ENCODE results near the gene APOA1.

Gene APOA1

GRCh38 chr11:116791002-116791812 lies 46.2 kb downstream of the APOA1 start:
- peaks cover 0 to 6% of the 10 kb centered on the region in 2 donors for H3K27me3 Mint-ChIP-seq
- peaks cover 28 to 30% of the 10 kb centered on the region in 2 donors for H3K4me1 Mint-ChIP-seq (ENCODE audit: low read depth in 2 of 2)
- peak; percentile 50 for ATAC-seq (replicated peaks)
- peak overlapping the region; percentile 8 to 39 for H3K4me3 Mint-ChIP-seq
- peaks cover 28% of the 10 kb centered on the region for H3K36me3 Mint-ChIP-seq (ENCODE audit: insufficient read depth)
- no peaks in the 10 kb centered on the region for H3K9me3 Mint-ChIP-seq
- H3K27ac Mint-ChIP-seq: no peak overlapping the region
- peak; percentile 75 to 79 (median 76) for DNase-seq

GRCh38 chr11:116790167-116791001 lies 47.0 kb downstream of the APOA1 start:
- Mint-ChIP-seq H3K27me3 (peaks cover 0 to 6% of the 10 kb centered on the region in 2 donors), H3K27ac (no peak overlapping the region), H3K4me3 (peak overlapping the region; percentile 8 to 39), H3K9me3 (no peaks in the 10 kb centered on the region), H3K4me1 (ENCODE audit: low read depth in 2 of 2) (peaks cover 30 to 31% of the 10 kb centered on the region in 2 donors), H3K36me3 (ENCODE audit: insufficient read depth) (peaks cover 32% of the 10 kb centered on the region)
- ATAC-seq (replicated peaks): no peak
- DNase-seq: no peak

DNA sequence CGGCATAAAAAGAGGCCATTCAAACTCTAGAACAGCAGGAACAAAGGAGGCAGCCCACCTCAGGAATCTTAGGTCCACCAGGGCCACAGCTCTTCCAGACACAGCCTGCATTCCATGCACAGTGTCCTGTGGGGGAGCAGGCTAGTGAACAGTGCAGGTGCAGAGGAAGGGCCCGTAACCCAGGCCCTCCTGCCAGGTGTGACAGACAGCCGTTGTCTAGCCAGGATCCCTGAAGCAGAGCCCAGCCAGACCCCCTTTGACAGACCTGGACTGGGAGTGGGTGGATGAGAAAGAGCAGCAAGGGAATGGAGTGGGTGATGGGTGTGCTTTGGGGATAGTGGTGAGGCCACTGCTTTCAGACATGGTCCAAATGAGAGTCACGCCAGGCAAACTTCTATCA lies 48.4 kb downstream of the APOA1 start:
- Mint-ChIP-seq H3K4me3 (peak overlapping the region; percentile 95 to 97), H3K36me3 (ENCODE audit: insufficient read depth) (peaks cover 46% of the 10 kb centered on the region), H3K27ac (peak overlapping the region in 1 of 2 donors; percentile 99)

DNA sequence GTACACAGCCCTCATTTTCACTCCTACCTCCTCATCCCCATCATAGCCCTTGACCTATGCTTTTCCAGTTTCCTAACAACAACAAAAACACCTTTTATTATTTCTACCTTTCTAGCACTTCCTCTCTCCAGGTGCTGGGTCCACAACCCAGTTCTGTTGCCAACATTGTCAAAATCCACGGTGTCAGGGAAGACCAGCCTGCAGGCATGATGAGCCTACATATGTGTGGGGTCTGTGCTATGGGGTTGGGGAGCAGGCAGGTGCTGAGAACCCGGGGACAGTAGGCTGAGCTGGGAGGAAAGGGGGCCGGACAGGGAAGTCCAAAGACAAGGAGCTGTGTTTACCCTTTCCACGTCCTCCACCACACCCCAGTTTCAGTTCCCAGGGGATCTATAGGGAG lies 48.9 kb downstream of the APOA1 start:
- Mint-ChIP-seq H3K4me1 (ENCODE audit: low read depth in 2 of 2) (peaks cover 30 to 35% of the 10 kb centered on the region in 2 donors), H3K36me3 (ENCODE audit: insufficient read depth) (peaks cover 49% of the 10 kb centered on the region), H3K4me3 (peak overlapping the region; percentile 95 to 97), H3K27me3 (peaks cover 0 to 6% of the 10 kb centered on the region in 2 donors), H3K9me3 (no peaks in the 10 kb centered on the region), H3K27ac (peak overlapping the region; percentile 99)
- ATAC-seq (replicated peaks) (no peak), DNase-seq (no peak)

More for the DNA sequence above, 48.4 kb downstream of the APOA1 start:
- DNase-seq: no peak
- ATAC-seq (replicated peaks): no peak
- Mint-ChIP-seq H3K4me1 (ENCODE audit: low read depth in 2 of 2) (peaks cover 30 to 35% of the 10 kb centered on the region in 2 donors), H3K27me3 (peaks cover 0 to 6% of the 10 kb centered on the region in 2 donors), H3K9me3 (no peaks in the 10 kb centered on the region)

- ATAC-seq (replicated peaks): peak; percentile 91
- no peaks in the 10 kb centered on the region for H3K9me3 Mint-ChIP-seq
- H3K27me3 Mint-ChIP-seq: peaks cover 0 to 6% of the 10 kb centered on the region in 2 donors
- H3K4me1 Mint-ChIP-seq (ENCODE audit: low read depth in 2 of 2): peaks cover 36 to 40% of the 10 kb centered on the region in 2 donors
- H3K4me3 Mint-ChIP-seq: peak within 1 kb of the TSS; percentile 95 to 97
- peaks cover 55% of the 10 kb centered on the region for H3K36me3 Mint-ChIP-seq (ENCODE audit: insufficient read depth)
- peak within 1 kb of the TSS; percentile 99 for H3K27ac Mint-ChIP-seq
- DNase-seq: peak; percentile 81 to 87 (median 82)
Observed at GRCh38 chr11:116787786-116788486, 49.5 kb downstream of the APOA1 start, which contains the start of gene ZPR1. TSS of gene ZPR1 (minus strand) at chr11:116788023. CDS start at chr11:116787990, 33 bp downstream.

DNA sequence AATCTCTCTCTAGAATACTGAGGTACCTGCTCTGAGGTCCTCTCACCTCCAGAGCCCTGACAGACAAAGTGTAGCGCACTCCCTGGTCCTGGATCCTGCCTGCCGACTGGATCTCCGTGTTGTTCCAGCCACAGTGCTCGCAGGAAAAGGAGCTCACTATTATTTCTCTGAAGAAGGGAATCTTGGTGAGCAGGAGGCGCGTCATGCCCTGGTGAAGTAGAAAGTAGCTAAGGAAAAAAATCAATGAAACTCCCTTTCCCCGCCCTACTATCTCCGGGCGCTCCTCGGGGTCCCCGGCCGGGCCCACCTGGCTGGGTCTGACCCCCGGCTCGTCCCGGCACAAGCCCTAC lies 50.0 kb downstream of the APOA1 start:
- H3K27ac Mint-ChIP-seq: peak overlapping the region; percentile 99
- H3K9me3 Mint-ChIP-seq: no peaks in the 10 kb centered on the region
- ATAC-seq (replicated peaks): no peak
- H3K4me3 Mint-ChIP-seq: peak overlapping the region; percentile 95 to 97
- no peak for DNase-seq
- peaks cover 41 to 44% of the 10 kb centered on the region in 2 donors for H3K4me1 Mint-ChIP-seq (ENCODE audit: low read depth in 2 of 2)
- H3K27me3 Mint-ChIP-seq: peaks cover 0 to 6% of the 10 kb centered on the region in 2 donors
- peaks cover 60% of the 10 kb centered on the region for H3K36me3 Mint-ChIP-seq (ENCODE audit: insufficient read depth)

DNA sequence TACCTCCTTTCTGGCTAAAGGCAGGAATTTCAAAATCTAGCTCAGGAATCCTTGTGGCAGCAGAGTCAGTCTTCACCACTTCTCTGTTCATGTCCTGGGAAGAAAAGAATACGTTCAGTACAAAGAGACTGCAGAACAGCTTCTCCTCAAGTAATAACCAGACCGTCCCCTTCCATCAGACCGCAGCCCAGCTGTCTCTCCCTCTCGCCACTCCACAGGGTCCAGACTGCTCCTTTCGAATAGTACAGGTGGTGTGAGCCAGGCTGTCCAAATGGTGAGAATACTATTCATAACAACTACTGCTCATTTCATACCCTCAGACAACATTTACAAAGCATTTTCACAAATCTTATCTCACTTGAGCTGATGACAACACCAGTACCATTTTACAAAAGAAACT lies 50.5 kb downstream of the APOA1 start:
- no peak for ATAC-seq (replicated peaks)
- Mint-ChIP-seq H3K4me3 (peak overlapping the region; percentile 95 to 97), H3K27me3 (peaks cover 0 to 6% of the 10 kb centered on the region in 2 donors), H3K9me3 (no peaks in the 10 kb centered on the region), H3K27ac (peak overlapping the region; percentile 99), H3K4me1 (ENCODE audit: low read depth in 2 of 2) (peaks cover 41 to 44% of the 10 kb centered on the region in 2 donors), H3K36me3 (ENCODE audit: insufficient read depth) (peaks cover 65% of the 10 kb centered on the region)
- no peak for DNase-seq

- Mint-ChIP-seq H3K4me3 (peak overlapping the region; percentile 95 to 97), H3K36me3 (ENCODE audit: insufficient read depth) (peaks cover 71% of the 10 kb centered on the region), H3K27me3 (peaks cover 0 to 6% of the 10 kb centered on the region in 2 donors), H3K4me1 (ENCODE audit: low read depth in 2 of 2) (peaks cover 41 to 43% of the 10 kb centered on the region in 2 donors), H3K27ac (peak overlapping the region; percentile 99), H3K9me3 (no peaks in the 10 kb centered on the region)
- no peak for DNase-seq
- no peak for ATAC-seq (replicated peaks)
Observed at GRCh38 chr11:116786326-116786725, 51.1 kb downstream of the APOA1 start.
